Aorta (tissue), 5 donors: ENCODE measurements around the gene ROS1. TPM values are rescaled to one million over a fixed set of nuclear protein-coding genes. Genes with fewer than 3 reads are reported as not detected.

Experiments
- ATAC-seq: fragments of 200-7000 bp; cut with Tn5 transposase; one replicate; pipeline ENCODE4 v1.9.1; 2022; ENCODE audit warnings: moderate library complexity; ENCODE audit not compliant: low FRiP score
- DNase-seq, 2 donors: peaks; one replicate each; pipeline ENCODE4 v3.0.0-alpha.2; 2020
- H3K27ac ChIP-seq, 2 donors: one replicate each; pipeline ENCODE4 v1.5.1; 2013; ENCODE audit warnings: low read length in 2 of 2, mild to moderate bottlenecking in 2 of 2, moderate library complexity in 2 of 2, control low read depth in 1 of 2, inconsistent platforms in 1 of 2, low read depth in 1 of 2
- H3K27me3 ChIP-seq, 2 donors: one replicate each; pipeline ENCODE4 v1.6.1; 2013; ENCODE audit warnings: control low read depth in 1 of 2, low read length in 1 of 2, mild to moderate bottlenecking in 1 of 2, moderate library complexity in 1 of 2; ENCODE audit not compliant: insufficient read depth in 2 of 2, control insufficient read depth in 1 of 2
- H3K36me3 ChIP-seq, 2 donors: one replicate each; pipeline ENCODE4 v1.6.1; 2013; ENCODE audit warnings: control low read depth in 1 of 2, low read length in 1 of 2, mild to moderate bottlenecking in 1 of 2; ENCODE audit not compliant: insufficient read depth in 2 of 2, control insufficient read depth in 1 of 2
- H3K4me1 ChIP-seq, 2 donors: one replicate each; pipeline ENCODE4 v1.6.1; 2013; ENCODE audit warnings: low read length in 2 of 2, control low read depth in 1 of 2, mild to moderate bottlenecking in 1 of 2, moderate library complexity in 1 of 2; ENCODE audit not compliant: insufficient read depth in 2 of 2, control insufficient read depth in 1 of 2
- H3K4me3 ChIP-seq, 2 donors: one replicate each; pipeline ENCODE4 v1.5.1; 2013; ENCODE audit warnings: low read length in 2 of 2, control low read depth in 1 of 2, mild to moderate bottlenecking in 1 of 2
- H3K9me3 ChIP-seq: one replicate; pipeline ENCODE4 v1.6.1; 2013; ENCODE audit warnings: mild to moderate bottlenecking, low read length; ENCODE audit not compliant: control insufficient read depth
- WGBS, 2 donors: extraction: QIAGEN DNeasy Blood & Tissue Kit; methylation state at CpG; one replicate each; pipeline ENCODE4 v1.1.7; 2013; 5-methylcytosine and 5-hydroxymethylcytosine counted together
- intact Hi-C, 2 donors: fragments of 100-400 bp; cut with DNase I; formaldehyde crosslinking; loops; one replicate each; pipeline versions ENCODE4 v1.14.2 to v1.15.0; 2022
- polyA plus RNA-seq, 2 donors: library from polyadenylated mRNA; stranded (reverse); fragments of 200-250 nt; gene quantifications; one replicate each; pipeline ENCODE4 v1.2.3, GENCODE V29; 2013
- total RNA-seq, 2 donors: library from RNA; stranded (reverse); fragmentation: NEBNext Ultra II Directional; extraction: Animal tissue kit (Norgen Biotek cat#: 25700); gene quantifications; one replicate each; pipeline ENCODE4 v1.2.1, GENCODE V29; 2021
- donor health status: healthy with polysubstance abuse.
- donor health status: Bipolar disorder and iron deficiency.
- donor health status: DM: no; HTN: no; CAD: no.
- donor health status: DM: no; HTN: no; CAD: no.
- donor health status: DM: yes; HTN: yes; CAD: no.

Gene ROS1
- total and polyA plus RNA-seq, 4 donors: 0.06 TPM; not detected in 3

- intact Hi-C loops: no loop called here
- peaks cover 0 to 11% of the 10 kb centered on the region in 2 donors for H3K4me1 ChIP-seq
- DNase-seq (no peak), ATAC-seq (no peak)
- 41 to 42% methylated on average over 3 of the region's 3 CpGs for WGBS, 2 donors
- no peak overlapping the region for H3K4me3 ChIP-seq
- no peaks in the 10 kb centered on the region for H3K27me3 ChIP-seq
- no peaks in the 10 kb centered on the region for H3K9me3 ChIP-seq
- no peaks in the 10 kb centered on the region for H3K36me3 ChIP-seq
- H3K27ac ChIP-seq: no peak overlapping the region
Measured at GRCh38 chr6:117397536-117398227, 28.1 kb downstream of the ROS1 start.

GRCh38 chr6:117396228-117396627 is 29.5 kb downstream of the ROS1 start:
- Histone ChIP-seq H3K4me3 (no peak overlapping the region), H3K27ac (no peak overlapping the region), H3K27me3 (no peaks in the 10 kb centered on the region), H3K9me3 (no peaks in the 10 kb centered on the region), H3K4me1 (peaks cover 0 to 11% of the 10 kb centered on the region in 2 donors), H3K36me3 (no peaks in the 10 kb centered on the region)
- intact Hi-C loops: no loop called here
- ATAC-seq (peak; percentile 61), DNase-seq (no peak)
- 1 to 3% methylated on average over 4 of the region's 4 CpGs for WGBS, 2 donors

GRCh38 chr6:117395164-117395563 is 30.6 kb downstream of the ROS1 start:
- H3K27ac ChIP-seq: no peak overlapping the region
- intact Hi-C loops: no loop called here
- 3 to 5% methylated on average over 1 of the region's 1 CpG for WGBS, 2 donors
- peaks cover 0 to 11% of the 10 kb centered on the region in 2 donors for H3K4me1 ChIP-seq
- H3K4me3 ChIP-seq: no peak overlapping the region
- no peak for DNase-seq
- H3K36me3 ChIP-seq: no peaks in the 10 kb centered on the region
- H3K9me3 ChIP-seq: no peaks in the 10 kb centered on the region
- H3K27me3 ChIP-seq: no peaks in the 10 kb centered on the region
- ATAC-seq: no peak

- intact Hi-C loops: no loop called here
- DNase-seq (no peak), ATAC-seq (no peak)
- WGBS, 2 donors: 72% methylated on average over 2 of the region's 2 CpGs
- H3K27me3 ChIP-seq: no peaks in the 10 kb centered on the region
- H3K9me3 ChIP-seq: no peaks in the 10 kb centered on the region
- H3K4me1 ChIP-seq: peaks cover 0 to 8% of the 10 kb centered on the region in 2 donors
- no peak overlapping the region for H3K4me3 ChIP-seq
- no peak overlapping the region for H3K27ac ChIP-seq
- no peaks in the 10 kb centered on the region for H3K36me3 ChIP-seq
Measured at GRCh38 chr6:117393045-117393444, 32.7 kb downstream of the ROS1 start.

- intact Hi-C loops: no loop called here
- H3K9me3 ChIP-seq: no peaks in the 10 kb centered on the region
- no peak overlapping the region for H3K4me3 ChIP-seq
- WGBS, 2 donors: 92 to 94% methylated on average over 3 of the region's 3 CpGs
- H3K27me3 ChIP-seq: no peaks in the 10 kb centered on the region
- ATAC-seq: no peak
- H3K4me1 ChIP-seq: peaks cover 0 to 8% of the 10 kb centered on the region in 2 donors
- no peak for DNase-seq
- H3K27ac ChIP-seq: no peak overlapping the region
- no peaks in the 10 kb centered on the region for H3K36me3 ChIP-seq
Measured at GRCh38 chr6:117391874-117392583, 33.7 kb downstream of the ROS1 start.

GRCh38 chr6:117389227-117390057 is 36.3 kb downstream of the ROS1 start:
- Histone ChIP-seq H3K36me3 (no peaks in the 10 kb centered on the region), H3K4me1 (no peaks in the 10 kb centered on the region), H3K27me3 (no peaks in the 10 kb centered on the region), H3K4me3 (no peak overlapping the region), H3K27ac (no peak overlapping the region), H3K9me3 (peaks cover 2% of the 10 kb centered on the region)
- no peak for ATAC-seq
- DNase-seq: no peak
- intact Hi-C loops: no loop called here
- WGBS, 2 donors: 89 to 90% methylated on average over 11 of the region's 11 CpGs

GRCh38 chr6:117387454-117387974 is 38.2 kb downstream of the ROS1 start:
- ATAC-seq (no peak), DNase-seq (no peak)
- Histone ChIP-seq H3K4me3 (no peak overlapping the region), H3K4me1 (no peaks in the 10 kb centered on the region), H3K27ac (no peak overlapping the region), H3K36me3 (no peaks in the 10 kb centered on the region), H3K9me3 (peaks cover 3% of the 10 kb centered on the region), H3K27me3 (no peaks in the 10 kb centered on the region)
- 78 to 84% methylated on average over 1 of the region's 1 CpG for WGBS, 2 donors
- intact Hi-C loops: no loop called here

- Histone ChIP-seq H3K9me3 (peaks cover 3% of the 10 kb centered on the region), H3K27me3 (no peaks in the 10 kb centered on the region), H3K4me1 (no peaks in the 10 kb centered on the region), H3K27ac (no peak overlapping the region), H3K4me3 (no peak overlapping the region), H3K36me3 (no peaks in the 10 kb centered on the region)
- ATAC-seq (no peak), DNase-seq (no peak)
- intact Hi-C loops: no loop called here
- 94 to 97% methylated on average over 2 of the region's 2 CpGs for WGBS, 2 donors
Measured at GRCh38 chr6:117384659-117385058, 41.1 kb downstream of the ROS1 start.
